Ishikawa (cell line): ENCODE measurements around the gene SCP2D1.

Experiments
- CEBPB ChIP-seq: IDR thresholded peaks from 2 replicates; pipeline ENCODE4 v1.6.1; 2012
- CREB1 ChIP-seq: IDR thresholded peaks from 2 replicates; pipeline ENCODE4 v1.6.1; 2012; ENCODE audit warnings: low read depth
- EGR1 ChIP-seq: IDR thresholded peaks from 2 replicates; pipeline ENCODE4 v1.6.1; 2012
- EP300 ChIP-seq: IDR thresholded peaks from 2 replicates; pipeline ENCODE4 v1.6.1; 2012; ENCODE audit warnings: borderline replicate concordance
- FOXM1 ChIP-seq: IDR thresholded peaks from 2 replicates; pipeline ENCODE4 v1.6.1; 2012; ENCODE audit warnings: low read depth, borderline replicate concordance
- MAX ChIP-seq: IDR thresholded peaks from 2 replicates; pipeline ENCODE4 v1.6.1; 2012
- NFIC ChIP-seq: IDR thresholded peaks from 2 replicates; pipeline ENCODE4 v1.6.1; 2012
- RAD21 ChIP-seq: IDR thresholded peaks from 2 replicates; pipeline ENCODE4 v1.6.1; 2012; ENCODE audit warnings: low read depth
- TAF1 ChIP-seq: IDR thresholded peaks from 2 replicates; pipeline ENCODE4 v1.6.1; 2012; ENCODE audit warnings: low read depth, mild to moderate bottlenecking
- TCF12 ChIP-seq: IDR thresholded peaks from 2 replicates; pipeline ENCODE4 v1.6.1; 2012; ENCODE audit warnings: low read depth
- TEAD4 ChIP-seq: IDR thresholded peaks from 2 replicates; pipeline ENCODE4 v1.6.1; 2012
- USF1 ChIP-seq: IDR thresholded peaks from 2 replicates; pipeline ENCODE4 v1.6.1; 2012
- YY1 ChIP-seq: IDR thresholded peaks from 2 replicates; pipeline ENCODE4 v1.6.1; 2012; ENCODE audit warnings: low read depth
- ZBTB7A ChIP-seq: IDR thresholded peaks from 2 replicates; pipeline ENCODE4 v1.6.1; 2012; ENCODE audit warnings: low read depth
- TF ChIP-seq, protein P1 (sequence below): IDR thresholded peaks from 2 replicates; pipeline ENCODE4 v1.6.1; 2012; ENCODE audit warnings: low read depth, mild to moderate bottlenecking

The SCP2D1 gene

GRCh38 chr20:18795366-18795765 is 18.2 kb upstream of the SCP2D1 start:
- no peak for TF ChIP-seq ZBTB7A
- TF ChIP-seq EP300: no peak
- TF ChIP-seq MAX: no peak
- TF ChIP-seq, protein P1, sequence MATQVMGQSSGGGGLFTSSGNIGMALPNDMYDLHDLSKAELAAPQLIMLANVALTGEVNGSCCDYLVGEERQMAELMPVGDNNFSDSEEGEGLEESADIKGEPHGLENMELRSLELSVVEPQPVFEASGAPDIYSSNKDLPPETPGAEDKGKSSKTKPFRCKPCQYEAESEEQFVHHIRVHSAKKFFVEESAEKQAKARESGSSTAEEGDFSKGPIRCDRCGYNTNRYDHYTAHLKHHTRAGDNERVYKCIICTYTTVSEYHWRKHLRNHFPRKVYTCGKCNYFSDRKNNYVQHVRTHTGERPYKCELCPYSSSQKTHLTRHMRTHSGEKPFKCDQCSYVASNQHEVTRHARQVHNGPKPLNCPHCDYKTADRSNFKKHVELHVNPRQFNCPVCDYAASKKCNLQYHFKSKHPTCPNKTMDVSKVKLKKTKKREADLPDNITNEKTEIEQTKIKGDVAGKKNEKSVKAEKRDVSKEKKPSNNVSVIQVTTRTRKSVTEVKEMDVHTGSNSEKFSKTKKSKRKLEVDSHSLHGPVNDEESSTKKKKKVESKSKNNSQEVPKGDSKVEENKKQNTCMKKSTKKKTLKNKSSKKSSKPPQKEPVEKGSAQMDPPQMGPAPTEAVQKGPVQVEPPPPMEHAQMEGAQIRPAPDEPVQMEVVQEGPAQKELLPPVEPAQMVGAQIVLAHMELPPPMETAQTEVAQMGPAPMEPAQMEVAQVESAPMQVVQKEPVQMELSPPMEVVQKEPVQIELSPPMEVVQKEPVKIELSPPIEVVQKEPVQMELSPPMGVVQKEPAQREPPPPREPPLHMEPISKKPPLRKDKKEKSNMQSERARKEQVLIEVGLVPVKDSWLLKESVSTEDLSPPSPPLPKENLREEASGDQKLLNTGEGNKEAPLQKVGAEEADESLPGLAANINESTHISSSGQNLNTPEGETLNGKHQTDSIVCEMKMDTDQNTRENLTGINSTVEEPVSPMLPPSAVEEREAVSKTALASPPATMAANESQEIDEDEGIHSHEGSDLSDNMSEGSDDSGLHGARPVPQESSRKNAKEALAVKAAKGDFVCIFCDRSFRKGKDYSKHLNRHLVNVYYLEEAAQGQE: no peak

GRCh38 chr20:18796282-18796833 is 17.2 kb upstream of the SCP2D1 start:
- TF ChIP-seq USF1: no peak
- TF ChIP-seq EGR1: no peak
- TF ChIP-seq RAD21: no peak
- TF ChIP-seq NFIC: no peak
- no peak for TF ChIP-seq ZBTB7A
- no peak for TF ChIP-seq EP300
- no peak for TF ChIP-seq YY1
- TF ChIP-seq, protein P1: no peak
- no peak for TF ChIP-seq CREB1
- TF ChIP-seq CEBPB: no peak
- TF ChIP-seq TCF12: no peak
- no peak for TF ChIP-seq TAF1
- TF ChIP-seq TEAD4: no peak
- TF ChIP-seq FOXM1: no peak
- TF ChIP-seq MAX: no peak

DNA sequence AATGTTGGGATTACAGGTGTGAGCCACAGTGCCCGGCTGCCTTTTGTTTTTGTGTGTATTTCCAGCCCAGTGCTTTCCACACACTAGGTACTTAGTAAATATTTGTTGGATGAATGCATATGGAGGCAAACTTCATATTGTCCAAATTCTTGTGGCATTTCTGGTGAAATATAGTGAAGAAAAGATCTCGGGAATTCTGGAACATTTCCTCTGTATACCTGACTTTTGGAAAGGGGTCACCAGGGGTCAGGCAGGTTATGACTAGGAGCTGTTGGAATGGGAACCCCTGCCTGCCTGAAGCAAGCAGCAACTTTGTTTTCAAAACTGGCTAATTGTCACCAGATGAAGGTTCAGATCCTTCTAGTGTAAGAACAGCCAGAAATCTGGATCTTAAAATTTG is 12.1 kb upstream of the SCP2D1 start:
- TF ChIP-seq EP300 (no peak), MAX (no peak), USF1 (no peak), EGR1 (no peak), YY1 (no peak), NFIC (no peak), TEAD4 (no peak), ZBTB7A (no peak), CREB1 (no peak), TAF1 (no peak)
- TF ChIP-seq, protein P1: no peak

DNA sequence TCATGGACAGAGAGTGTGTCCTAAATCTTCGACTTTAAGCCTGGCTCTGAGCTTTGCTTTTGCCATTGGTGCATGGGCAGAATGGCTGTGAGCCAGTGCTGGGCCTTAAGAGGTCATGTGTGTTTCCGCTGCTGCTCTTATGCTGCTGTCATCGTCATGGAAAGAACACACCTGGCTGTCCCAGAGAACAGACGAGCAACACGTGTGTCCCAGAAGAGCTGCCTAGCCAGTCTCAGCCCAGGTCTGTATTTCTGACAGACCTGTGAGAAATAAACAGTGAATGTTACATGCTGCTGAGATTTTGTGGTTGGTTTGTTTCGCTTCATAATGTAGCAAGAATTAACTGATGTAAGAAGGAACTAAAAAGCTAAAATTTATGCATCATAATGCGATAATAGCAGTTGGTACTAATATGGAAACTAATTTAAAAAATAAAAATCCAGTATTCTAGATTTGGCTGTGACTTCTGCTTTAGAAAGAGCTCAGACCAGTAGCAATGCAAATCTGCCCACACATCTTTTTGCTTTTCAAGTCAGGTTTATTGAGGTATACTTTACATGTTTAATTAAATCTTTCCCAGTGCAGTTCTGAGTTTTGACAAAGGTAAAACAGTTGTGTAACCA is 11.5 kb upstream of the SCP2D1 start:
- TF ChIP-seq RAD21 (no peak), MAX (no peak), EGR1 (no peak), USF1 (no peak), YY1 (no peak), CREB1 (no peak), FOXM1 (no peak), EP300 (no peak), TEAD4 (no peak), NFIC (no peak)
- TF ChIP-seq, protein P1: no peak
